GM18502 (cell line): ENCODE results near the gene SPR.

Experiments
- ATAC-seq: cut with Tn5 transposase; IDR thresholded peaks from one replicate; pipeline ENCODE4 v1.9.1; 2021; ENCODE audit warnings: mild to moderate bottlenecking; ENCODE audit not compliant: unreplicated experiment, poor library complexity

Gene SPR

DNA sequence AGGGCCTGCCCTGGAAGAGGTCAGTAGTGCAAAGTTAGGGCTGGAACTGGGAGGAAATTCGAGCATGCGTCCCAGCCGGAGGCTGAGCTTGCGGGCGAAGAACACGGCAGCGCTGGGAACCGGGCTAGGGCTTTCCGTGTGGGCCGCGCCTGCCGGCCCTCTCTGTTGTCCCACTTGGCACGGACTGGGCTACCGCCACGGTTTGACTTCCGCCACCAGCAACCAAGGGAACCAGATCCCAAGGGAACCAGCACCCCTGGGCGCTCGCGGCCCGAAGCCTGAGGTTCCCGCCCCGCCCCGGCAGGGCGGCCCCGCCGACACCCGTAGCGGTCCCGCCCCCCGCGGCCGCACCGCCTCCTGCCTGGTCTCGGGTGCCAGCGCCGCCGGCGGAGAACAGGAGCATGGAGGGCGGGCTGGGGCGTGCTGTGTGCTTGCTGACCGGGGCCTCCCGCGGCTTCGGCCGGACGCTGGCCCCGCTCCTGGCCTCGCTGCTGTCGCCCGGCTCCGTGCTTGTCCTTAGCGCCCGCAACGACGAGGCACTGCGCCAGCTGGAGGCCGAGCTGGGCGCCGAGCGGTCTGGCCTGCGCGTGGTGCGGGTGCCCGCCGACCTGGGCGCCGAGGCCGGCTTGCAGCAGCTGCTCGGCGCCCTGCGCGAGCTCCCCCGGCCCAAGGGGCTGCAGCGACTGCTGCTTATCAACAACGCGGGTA, at the start of gene SPR:
SPR (plus strand) TSS at position 377 of the 708 bp plus-strand sequence; CDS start at position 402, 25 bp downstream.
- ATAC-seq = peak; percentile 95

DNA sequence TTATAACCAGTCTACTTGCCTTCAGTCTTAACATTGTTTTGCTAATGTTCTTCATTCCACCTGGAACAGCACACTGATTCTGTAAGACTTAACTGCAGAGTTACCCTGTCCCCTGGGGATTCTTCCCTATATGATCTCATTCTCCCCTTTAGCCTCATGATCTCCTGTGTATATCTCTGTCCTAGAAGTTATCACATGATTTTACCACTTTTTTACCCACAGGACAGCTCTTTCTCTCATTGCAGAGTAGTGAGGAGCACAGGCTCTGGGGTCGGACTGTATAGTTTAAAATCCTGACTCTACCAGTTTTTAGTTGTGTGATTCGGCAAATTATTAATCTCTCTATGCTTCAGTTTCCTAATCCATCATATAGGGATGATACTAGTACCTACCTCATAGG, 47.1 kb upstream of the SPR start:
- ATAC-seq = no peak

DNA sequence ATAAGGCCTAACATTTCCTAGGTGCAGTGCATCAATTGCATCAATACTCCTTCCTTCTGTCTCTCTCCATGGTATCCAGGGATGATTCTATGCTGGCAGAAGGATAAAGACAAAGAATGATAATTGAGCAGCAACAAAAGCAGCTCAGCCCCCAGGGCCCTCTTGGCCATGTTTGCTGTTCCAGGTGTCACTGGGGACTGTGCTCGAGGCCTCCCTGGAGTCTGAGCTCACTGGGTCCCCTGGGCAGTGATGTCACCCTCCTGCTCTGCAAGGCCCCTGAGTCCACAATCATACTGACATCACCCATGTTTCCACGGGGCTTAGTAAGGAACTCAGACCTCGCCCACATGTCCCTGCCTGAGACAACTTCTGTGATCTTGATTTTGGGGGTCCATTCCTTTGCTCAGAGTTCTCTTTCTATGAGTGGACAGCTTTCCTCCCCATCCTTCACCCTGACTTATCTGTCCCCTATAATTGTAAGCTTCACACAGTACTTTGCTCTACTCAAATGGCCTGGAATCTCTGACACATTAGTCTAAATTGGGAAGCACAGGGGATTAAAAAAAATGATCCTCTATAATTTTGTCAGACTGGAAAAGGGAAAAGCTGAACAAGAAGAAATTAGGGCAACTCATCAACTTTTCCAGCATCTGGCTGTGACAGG, 45.6 kb upstream of the SPR start:
- ATAC-seq = no peak

DNA sequence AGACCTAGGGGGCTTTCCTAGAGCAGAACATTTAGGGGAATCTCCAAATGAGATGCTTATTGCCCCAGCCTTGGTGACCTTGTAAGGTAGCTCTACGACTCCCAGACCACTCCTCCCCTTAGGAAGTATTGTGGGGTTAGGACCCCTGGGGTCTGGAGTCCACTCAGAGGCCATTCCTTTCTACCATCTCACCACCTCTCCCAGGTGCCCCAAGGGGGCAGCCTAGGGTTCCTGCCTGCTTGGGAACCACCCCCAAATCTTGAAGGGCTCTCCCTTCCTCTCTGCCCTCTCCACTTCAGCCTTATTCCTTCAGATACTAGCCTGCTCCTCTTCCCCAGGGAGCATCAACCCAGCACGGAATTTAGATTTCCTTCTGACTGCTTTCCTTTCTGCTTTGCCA, 43.9 kb upstream of the SPR start:
- no peak for ATAC-seq

DNA sequence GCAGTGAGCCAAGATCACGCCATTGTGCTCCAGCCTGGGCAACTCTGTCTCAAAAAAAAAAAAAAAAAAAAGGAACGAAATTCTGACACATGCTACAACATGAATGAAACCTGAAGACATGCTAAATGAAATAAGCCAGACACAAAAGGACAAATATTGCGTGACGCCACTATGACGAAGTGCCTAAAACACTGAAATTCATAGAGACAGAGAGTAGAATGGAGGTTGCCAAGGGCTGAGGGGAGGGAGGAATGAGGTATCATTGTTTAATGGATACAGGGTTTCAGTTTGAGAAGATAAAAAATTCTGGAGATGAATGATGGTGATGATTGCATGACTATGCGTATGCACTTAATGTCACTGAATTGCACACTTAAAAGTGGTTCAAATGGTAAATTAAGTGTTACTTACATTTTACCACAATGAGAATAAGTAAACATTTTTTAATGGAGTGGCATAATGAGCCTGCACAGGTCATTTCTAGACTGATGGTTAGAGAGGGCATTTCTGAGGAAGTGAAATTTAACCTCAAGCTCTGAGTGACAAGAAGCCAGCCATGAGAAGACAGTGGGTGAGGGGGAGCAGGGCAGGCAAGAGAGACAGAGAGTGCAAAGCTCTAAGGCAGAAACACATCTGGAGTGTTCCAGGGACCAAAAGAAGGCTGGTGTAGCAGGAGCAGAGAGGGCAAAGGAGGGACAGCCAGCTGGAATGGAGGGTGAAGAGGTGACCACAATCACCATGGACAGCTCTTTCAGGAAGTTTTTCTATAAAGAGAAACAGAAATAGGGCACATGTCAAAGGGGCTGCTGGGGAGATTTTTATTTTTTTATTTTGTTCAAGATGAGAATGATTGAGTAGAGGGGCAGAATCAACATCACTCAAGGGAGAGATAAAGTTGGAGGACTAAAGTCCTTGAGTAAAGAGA, 40.8 kb upstream of the SPR start:
- peak; percentile 98 for ATAC-seq

DNA sequence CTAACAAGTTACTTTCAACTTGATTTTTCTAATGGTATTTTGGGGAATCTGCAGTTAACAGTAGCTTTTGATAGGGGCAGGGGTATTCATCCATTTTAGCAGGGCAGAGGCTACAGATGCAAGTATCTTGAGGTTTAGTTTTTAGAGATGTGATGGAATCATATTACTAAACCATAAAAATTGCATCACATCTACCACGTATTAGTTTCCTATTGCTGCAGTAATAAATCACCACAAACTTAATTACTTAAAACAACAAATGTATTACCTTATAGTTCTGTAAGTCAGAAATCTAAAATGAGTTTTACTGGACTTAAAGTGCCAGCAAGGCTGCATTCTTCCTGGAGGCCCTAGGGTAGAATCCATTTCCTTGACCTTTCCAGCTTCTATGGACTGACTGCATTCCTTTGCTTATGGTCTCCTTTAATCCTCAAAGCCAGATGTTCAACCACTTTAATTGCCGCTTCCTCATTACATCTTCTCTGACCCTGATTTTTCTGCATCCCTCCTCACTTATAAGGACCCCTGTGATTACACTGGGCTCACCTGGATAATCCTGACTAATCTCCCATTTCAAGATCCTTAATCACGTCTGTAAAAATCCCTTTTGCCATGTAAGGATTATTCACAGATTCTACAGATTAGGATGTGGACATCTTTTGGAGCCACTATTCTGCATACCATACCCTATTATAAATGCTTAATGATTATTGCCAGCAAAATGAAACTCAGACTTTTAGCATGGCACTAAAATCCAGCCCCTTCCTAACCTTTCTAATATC, 39.5 kb upstream of the SPR start:
- no peak for ATAC-seq

DNA sequence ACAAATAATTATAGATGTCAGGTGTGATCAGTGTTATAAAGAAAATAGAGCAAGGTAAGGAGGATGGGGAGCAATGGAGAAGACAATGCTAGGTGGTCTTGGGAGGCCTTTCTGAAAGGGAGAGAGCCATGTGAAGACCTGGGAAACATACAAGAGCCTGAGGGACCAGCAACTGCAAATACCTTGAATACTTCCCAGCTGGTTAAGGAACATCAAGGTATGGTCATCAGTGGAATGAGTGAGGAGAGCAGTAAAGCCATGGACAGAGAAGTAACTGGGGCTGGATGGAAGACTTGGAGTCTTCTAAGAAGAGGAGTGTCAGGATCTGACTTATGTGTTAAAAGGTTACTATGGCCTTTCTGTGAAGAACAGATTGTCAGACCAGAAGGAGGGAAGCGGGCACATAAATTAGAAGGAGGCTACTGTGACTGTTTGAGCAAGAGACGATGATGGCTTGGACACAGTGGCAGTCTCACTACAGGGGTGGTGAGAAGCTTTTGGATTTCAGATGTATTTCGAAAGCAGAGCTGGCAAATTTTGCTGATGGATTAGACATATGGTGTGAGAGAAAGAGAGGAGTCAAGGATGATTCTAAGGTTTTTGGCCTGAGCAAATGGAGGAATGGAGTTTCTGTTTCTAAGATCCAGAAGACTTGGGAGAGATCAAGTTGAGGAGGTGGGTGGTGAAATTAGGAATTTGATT, 38.6 kb upstream of the SPR start:
- no peak for ATAC-seq

DNA sequence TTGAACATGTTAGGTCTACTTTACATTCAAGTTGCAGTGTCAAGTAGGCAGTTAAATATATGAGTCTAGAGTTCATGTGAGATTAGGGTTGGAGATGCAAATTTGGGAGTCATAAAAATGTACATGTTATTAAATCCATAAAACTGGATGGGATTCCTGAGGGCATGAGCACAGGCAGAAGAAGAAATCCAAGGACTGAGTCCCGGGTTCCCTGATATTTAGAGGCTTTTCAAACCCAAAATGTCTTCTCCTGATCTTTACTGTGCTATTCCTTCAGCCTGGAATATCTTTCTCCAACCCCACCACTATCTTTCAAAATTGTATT, 38.1 kb upstream of the SPR start:
- no peak for ATAC-seq

DNA sequence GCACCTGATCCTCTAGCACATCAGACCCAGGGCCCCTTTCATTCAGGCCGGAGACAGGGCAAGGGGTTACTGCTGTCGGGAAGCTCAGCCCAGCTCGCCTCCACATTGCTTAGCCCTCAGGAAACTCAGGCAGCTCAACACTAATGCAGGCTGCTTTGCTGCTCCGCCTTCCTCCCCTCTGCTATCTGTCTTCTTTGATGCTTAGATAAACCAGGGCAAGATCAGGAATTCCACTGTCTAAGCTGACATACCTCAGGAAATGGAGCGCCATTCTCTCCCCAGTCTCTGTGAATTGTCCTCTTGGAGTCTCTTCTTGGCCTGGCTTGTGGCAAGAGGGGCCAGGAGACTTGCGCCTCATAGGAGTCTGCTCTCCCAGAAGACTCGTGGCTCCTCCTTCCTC, 35.9 kb upstream of the SPR start:
- no peak for ATAC-seq

DNA sequence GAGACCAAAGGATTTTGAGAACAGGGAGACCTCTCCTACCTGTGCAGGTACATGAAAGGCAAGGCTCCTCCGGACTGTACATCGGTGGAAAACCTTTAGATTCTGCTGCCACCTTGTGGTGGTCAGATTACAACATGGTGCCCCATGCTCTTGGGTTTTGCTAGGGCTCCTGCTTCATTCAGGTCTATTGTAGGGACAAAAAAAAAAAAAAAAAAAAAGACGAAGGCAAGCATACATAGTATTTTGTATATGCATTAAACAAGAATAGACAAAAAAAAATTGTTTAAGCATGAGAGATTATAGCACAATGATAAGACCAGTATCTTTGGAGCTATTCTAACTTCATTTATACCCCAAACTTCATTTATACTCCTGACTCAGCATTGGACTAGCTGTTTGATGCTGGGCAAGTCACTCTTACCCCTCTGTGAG, 27.4 kb upstream of the SPR start:
- ATAC-seq = peak; percentile 61

DNA sequence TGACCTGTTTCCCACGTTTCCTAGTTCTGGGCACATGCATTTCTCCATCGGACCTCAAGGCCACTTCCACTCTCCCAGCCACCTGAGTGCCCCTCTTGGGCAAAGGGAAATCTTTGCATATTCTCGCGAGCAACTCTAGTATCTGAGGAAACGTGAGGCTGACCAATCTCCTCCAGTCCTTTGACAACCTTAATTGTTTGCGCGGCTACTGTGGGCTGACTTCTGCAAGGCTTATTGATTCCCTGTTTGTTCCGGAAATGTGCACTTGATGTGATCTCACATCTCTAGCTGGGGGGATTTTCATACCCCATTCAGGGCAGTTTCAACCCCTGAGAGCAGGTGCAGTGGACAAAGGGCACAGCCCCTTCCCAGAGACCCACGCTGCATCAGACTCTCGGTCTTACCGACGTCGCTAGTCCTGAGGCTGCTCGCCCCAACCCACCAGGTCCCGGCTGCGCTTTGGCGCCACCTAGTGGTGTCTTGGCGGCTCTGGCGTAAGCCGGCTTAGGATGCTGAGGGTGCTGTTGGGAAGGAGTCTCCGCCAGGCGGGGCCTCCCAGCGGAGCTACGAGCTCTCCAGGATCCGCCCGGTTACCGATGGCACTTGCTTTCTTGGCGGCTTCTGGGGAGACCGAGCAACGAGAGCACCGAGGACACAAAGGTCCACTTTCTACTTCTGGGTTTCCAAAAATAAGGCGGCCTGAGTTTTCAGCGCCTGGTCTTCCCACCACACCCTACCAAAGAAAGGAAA, 24.8 kb upstream of the SPR start:
- peak; percentile 93 for ATAC-seq

DNA sequence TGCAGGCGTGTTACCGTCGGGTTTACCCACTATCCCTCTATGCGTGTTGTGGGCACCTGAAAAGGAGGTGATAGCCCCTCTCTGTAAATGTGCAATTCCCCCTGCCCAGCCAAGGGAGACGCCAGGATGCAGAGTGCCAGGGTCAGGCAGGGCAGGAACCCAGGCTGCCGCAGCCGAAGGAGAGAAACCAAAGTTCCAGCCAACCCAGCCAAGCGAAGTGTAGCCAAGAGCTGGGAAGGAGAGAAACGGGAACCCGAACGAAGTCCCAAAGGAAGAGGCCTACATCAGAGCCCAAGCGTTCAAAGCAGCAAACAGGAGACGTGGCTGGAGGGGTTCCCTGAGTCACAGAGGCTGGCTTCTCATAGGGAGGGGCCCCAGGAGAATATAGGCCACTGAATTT, 24.2 kb upstream of the SPR start:
- no peak for ATAC-seq

DNA sequence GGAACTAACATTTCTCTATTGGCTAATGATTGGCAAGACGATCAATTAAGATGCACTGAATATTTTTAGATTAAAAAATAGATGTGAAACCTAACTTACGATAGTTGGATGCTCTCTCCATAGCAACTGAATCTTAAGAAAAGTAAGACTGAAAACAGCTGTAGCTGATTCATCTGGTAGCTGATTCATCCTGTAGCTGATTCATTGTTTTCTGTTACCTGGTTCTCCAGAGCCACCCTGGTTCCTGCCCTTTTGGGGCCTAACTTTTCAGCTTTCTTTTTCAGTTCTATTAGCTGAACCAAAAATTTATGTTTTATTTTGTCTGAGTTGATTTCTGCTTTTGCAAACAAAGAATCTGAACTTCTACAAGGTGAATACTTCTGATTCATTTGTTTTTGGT, 22.7 kb upstream of the SPR start:
- peak; percentile 62 for ATAC-seq

DNA sequence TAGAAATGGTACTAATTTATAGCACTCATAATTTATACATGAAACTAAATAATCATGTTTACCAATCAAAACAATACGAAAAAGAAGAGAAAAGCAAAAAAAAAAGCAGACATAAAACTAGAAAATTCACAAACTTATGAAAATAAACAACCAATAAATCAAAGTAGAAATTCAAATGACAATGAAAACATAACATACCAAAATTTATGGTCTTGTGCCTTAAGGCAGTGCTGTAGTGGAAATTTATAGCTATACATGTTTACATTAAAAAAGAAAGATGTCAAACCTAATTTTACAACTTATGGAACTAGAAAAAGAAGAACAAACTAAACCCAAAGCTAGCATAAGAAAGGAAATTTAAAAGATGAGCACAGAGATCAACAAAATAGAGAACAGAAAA, 16.1 kb upstream of the SPR start:
- ATAC-seq = no peak

DNA sequence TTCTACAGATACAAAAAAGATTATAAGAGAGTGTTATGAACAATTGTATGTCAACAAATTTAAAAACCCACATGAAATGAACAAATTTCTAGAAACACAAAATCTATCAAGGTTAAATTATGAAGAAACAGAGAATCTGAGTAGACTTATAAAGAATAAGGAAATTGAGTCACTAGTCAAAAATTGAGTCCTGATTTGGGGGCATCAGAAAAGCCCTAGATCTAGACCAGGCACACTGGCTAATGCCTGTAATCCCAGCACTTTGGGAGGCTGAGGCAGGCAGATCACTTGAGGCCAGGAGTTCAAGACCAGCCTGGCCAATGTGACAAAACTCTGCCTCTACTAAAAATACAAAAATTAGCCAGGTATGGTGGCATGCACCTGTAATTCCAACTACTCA, 15.3 kb upstream of the SPR start:
- ATAC-seq = no peak

DNA sequence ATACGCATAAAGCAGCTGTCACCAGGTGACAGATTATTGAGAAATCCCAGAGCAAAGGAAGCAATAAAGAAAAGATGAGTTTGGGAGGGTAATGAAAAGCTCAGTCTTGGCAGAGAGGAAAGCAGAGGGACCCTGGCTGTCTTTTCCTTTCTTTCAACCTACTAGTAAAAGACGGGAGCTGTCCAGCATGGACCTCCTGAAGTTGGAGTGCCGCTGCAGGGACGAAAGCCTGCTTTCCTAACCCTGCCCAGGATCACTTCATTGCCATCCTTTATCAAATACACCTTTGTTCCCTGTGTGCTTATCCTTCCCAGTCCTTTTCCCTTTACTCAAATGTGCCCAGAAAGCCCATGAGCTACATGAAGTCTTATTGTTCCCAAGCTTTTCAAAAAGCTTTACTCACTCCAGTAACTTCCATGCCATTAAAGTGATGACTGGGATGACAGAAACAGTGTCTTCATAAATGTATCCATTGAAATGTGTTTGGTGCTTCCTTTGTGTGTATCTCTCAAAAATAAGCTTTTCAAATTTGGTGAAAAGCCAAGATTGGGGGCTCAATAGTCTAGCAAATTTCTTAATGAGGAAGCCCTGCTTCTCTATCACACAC, 3.7 kb upstream of the SPR start:
- no peak for ATAC-seq

DNA sequence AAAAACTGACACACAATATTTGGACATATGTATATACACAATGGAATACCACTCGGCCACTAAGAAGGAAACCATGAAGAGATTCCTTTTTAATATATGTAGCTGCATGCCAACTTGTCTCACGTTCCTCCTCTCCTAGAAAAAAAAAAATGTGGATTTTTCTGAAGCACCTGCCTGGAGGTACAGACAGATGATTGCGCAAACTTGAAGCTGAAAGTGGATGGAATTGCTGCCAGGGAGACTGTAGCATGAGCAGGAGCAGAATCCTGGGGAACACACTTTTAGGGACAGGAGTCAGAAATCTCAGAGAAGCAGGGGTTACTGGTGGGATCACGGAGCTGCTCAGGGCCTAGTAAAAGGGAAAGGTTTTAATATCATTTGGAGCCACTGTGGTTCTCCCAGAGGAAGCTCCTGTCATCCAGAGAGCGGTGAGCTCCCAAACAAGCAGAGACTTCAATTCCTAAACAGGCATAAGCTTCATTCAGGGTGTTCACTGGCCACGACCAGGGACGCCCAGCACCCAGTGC, 640 bp upstream of the SPR start:
- no peak for ATAC-seq

DNA sequence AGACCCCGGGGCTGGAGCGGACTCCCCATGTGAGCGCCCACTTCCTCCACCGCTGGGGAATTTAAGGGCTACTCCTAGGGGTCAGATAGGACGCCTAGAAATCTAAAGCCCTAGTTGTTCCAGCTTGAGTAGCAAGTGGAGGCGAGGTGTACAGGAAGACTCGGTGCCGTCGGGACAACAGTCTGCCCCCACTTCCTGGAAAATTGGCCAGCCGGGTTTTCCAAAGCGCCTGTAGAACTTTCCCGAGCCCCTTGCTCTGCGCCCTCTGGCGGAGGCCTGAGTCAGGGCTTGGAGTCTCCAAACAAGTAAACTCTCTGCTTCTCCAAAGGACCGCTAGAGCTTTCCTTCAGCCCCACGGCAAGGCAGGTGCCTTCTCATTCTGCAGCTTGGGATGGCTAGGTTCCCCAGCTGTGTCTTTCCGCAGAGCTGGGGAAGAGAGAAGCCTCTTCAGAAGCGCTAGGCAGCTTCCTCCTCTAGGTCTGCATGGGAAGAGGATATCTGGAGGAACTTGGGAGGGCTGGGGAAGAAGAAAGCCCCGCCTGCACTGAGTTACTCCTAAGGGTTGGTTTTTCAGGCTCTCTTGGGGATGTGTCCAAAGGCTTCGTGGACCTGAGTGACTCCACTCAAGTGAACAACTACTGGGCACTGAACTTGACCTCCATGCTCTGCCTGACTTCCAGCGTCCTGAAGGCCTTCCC, 681 bp downstream of the SPR start:
- peak; percentile 51 for ATAC-seq
